Endothelial cell of umbilical vein (primary cell): Measurements from ENCODE around the gene DOCK1. TPM values are rescaled to one million over a fixed set of nuclear protein-coding genes. Genes with fewer than 3 reads are reported as not detected.

Experiments used
- BruUV-seq: library from RNA; stranded (reverse); fragments of 400-500 nt; replicated peaks from 2 replicates; lab custom pipeline; 2021; lab: Mats Ljungman, UMichigan
- CTCF ChIA-PET: fragments of 300-600, 350-600 bp; sonication (Branson Sonifier 250); formaldehyde crosslinking; loops from one replicate; lab custom pipeline; 2021; ENCODE audit warnings: antibody characterized with exemption, inconsistent platforms; lab: Charles Lee
- POLR2A ChIA-PET: fragments of 300-600, 350-600 bp; sonication (Branson Sonifier 250); formaldehyde crosslinking; loops from one replicate; lab custom pipeline; 2021; ENCODE audit warnings: antibody characterized with exemption, inconsistent platforms; lab: Charles Lee
- DNase-seq: peaks from one replicate; pipeline ENCODE4 v3.0.0-alpha.2; 2011; ENCODE audit warnings: low read depth, low spot score
- FAIRE-seq: peaks from 2 replicates; lab custom pipeline; 2011; peaks lifted over from hg19 to GRCh38; lab: Jason Lieb, UNC
- H2AFZ ChIP-seq: 2 replicates; pipeline ENCODE4 v1.6.0; 2012; ENCODE audit warnings: low read depth, low read length, control low read depth, inconsistent platforms
- H3K27ac ChIP-seq: 2 replicates; pipeline ENCODE4 v1.5.1; 2011; ENCODE audit warnings: low read depth, mild to moderate bottlenecking, control low read depth, low read length, moderate library complexity; ENCODE audit not compliant: insufficient read depth
- H3K27me3 ChIP-seq, 2 experiments: 2 replicates each; pipeline versions ENCODE4 v1.6.0 to v1.6.1; 2011; ENCODE audit warnings: low read length in 2 of 2, mixed read lengths in 1 of 2; ENCODE audit not compliant: control insufficient read depth in 2 of 2, insufficient read depth in 2 of 2
- H3K36me3 ChIP-seq, 2 experiments: 2 replicates in 1 of 2; 3 replicates in 1 of 2; pipeline ENCODE4 v1.5.1; 2011; ENCODE audit warnings: low read length in 2 of 2, mild to moderate bottlenecking in 1 of 2, moderate library complexity in 1 of 2; ENCODE audit not compliant: control insufficient read depth in 2 of 2, insufficient read depth in 2 of 2; ENCODE audit errors: extremely low read depth in 1 of 2
- H3K4me1 ChIP-seq: 3 replicates; pipeline ENCODE4 v1.5.1; 2011; ENCODE audit warnings: mild to moderate bottlenecking, low read length; ENCODE audit not compliant: control insufficient read depth, insufficient read depth; ENCODE audit errors: extremely low read depth
- H3K4me2 ChIP-seq: 2 replicates; pipeline ENCODE4 v1.6.1; 2011; ENCODE audit warnings: low read length, control low read depth, mixed read lengths; ENCODE audit not compliant: insufficient read depth
- H3K4me3 ChIP-seq, 3 experiments: fragments of 200-600 bp in 1 of 3; sonication (generic), shearing (Covaris generic) in 1 of 3; replicated peaks in 1 of 3; 2 replicates each; pipeline ENCODE4 v1.5.1; 2011 to 2016; ENCODE audit warnings: control low read depth in 3 of 3, low read length in 3 of 3, mild to moderate bottlenecking in 2 of 3, inconsistent platforms in 1 of 3, low read depth in 1 of 3, moderate library complexity in 1 of 3; ENCODE audit not compliant: insufficient read depth in 1 of 3
- H3K79me2 ChIP-seq: 2 replicates; pipeline ENCODE4 v1.6.0; 2012; ENCODE audit warnings: low read length, inconsistent platforms; ENCODE audit not compliant: control insufficient read depth, insufficient read depth
- H3K9ac ChIP-seq: replicated peaks from 2 replicates; pipeline ENCODE3; 2011; ENCODE audit warnings: low read length, control low read depth; ENCODE audit not compliant: insufficient read depth; ENCODE audit errors: extremely low read depth
- H3K9me1 ChIP-seq: replicated peaks from 3 replicates; pipeline ENCODE4 v1.6.0; 2011; ENCODE audit warnings: mild to moderate bottlenecking, low read length; ENCODE audit not compliant: control insufficient read depth, insufficient read depth; ENCODE audit errors: extremely low read depth
- H3K9me3 ChIP-seq: replicated peaks from 2 replicates; pipeline ENCODE4 v1.5.1; 2012; ENCODE audit warnings: low read length, inconsistent platforms; ENCODE audit not compliant: control insufficient read depth, insufficient read depth
- H4K20me1 ChIP-seq: replicated peaks from 2 replicates; pipeline ENCODE3; 2011; ENCODE audit warnings: mild to moderate bottlenecking, low read length; ENCODE audit not compliant: control insufficient read depth, insufficient read depth; ENCODE audit errors: extremely low read depth
- EZH2 ChIP-seq: IDR thresholded peaks from 2 replicates; pipeline ENCODE4 v1.6.1; 2012; ENCODE audit warnings: borderline replicate concordance, low read depth, mild to moderate bottlenecking, moderate library complexity, low read length, inconsistent platforms; ENCODE audit not compliant: severe bottlenecking
- FOS ChIP-seq: IDR thresholded peaks from 2 replicates; pipeline ENCODE4 v1.6.1; 2011; ENCODE audit warnings: mild to moderate bottlenecking, low read length, moderate library complexity, borderline replicate concordance; ENCODE audit not compliant: insufficient read depth
- GATA2 ChIP-seq: IDR thresholded peaks from 2 replicates; pipeline ENCODE4 v1.7.0; 2011; ENCODE audit warnings: low read depth, mild to moderate bottlenecking, moderate library complexity, mixed read lengths, low read length; ENCODE audit not compliant: insufficient read length, insufficient read depth
- JUN ChIP-seq: IDR thresholded peaks from 2 replicates; pipeline ENCODE4 v1.6.1; 2011; ENCODE audit warnings: borderline replicate concordance, low read depth; ENCODE audit not compliant: insufficient read length, insufficient read depth
- MYC ChIP-seq: IDR thresholded peaks from one replicate; pipeline ENCODE4 v1.6.1; 2011; ENCODE audit warnings: mild to moderate bottlenecking, low read depth, low read length
- POLR2A ChIP-seq: IDR thresholded peaks from 2 replicates; pipeline ENCODE4 v1.6.1; 2012; ENCODE audit warnings: low read depth, mild to moderate bottlenecking, control low read depth, low read length
- POLR2AphosphoS5 ChIP-seq: IDR thresholded peaks from 2 replicates; pipeline ENCODE4 v1.6.1; 2012; ENCODE audit warnings: low read depth, mild to moderate bottlenecking, control low read depth, low read length, moderate library complexity; ENCODE audit not compliant: insufficient read depth
- dilution Hi-C: fragments of 300-500 bp; cut with MboI; formaldehyde crosslinking; loops from one replicate; pipeline ENCODE4 v1.15.0; 2019; ENCODE audit warnings: low sequenced_read_pairs; ENCODE audit not compliant: extremely low pct_ligation_motif_present
- intact Hi-C: fragments of 100-400 bp; cut with micrococcal nuclease; formaldehyde crosslinking; loops from one replicate; pipeline ENCODE4 v1.10.0; 2022
- polyA plus RNA-seq, 4 experiments: library from polyadenylated mRNA; depleted of rRNA in 3 of 4; stranded (reverse) in 3 of 4; unstranded in 1 of 4; fragments of >200 nt; gene quantifications; 2 replicates each; pipeline versions ENCODE4 v1.2.1 to v1.2.3, GENCODE V29; 2011 to 2012; ENCODE audit warnings: missing spikeins in 1 of 4
- total RNA-seq: library from RNA; stranded (reverse); gene quantifications from 2 replicates; pipeline ENCODE4 v1.2.3, GENCODE V29; 2021
- TF ChIP-seq, protein P1 (sequence below): IDR thresholded peaks from 2 replicates; pipeline ENCODE4 v1.6.1; 2011; ENCODE audit not compliant: insufficient read depth, insufficient read length
- TF ChIP-seq, protein P2 (sequence below), 2 donors: IDR thresholded peaks; 1 replicate in 1 of 2; 2 replicates in 1 of 2; pipeline ENCODE4 v1.5.1; 2011; ENCODE audit warnings: low read length in 2 of 2, mild to moderate bottlenecking in 2 of 2, moderate library complexity in 2 of 2, control low read depth in 1 of 2, inconsistent platforms in 1 of 2, low read depth in 1 of 2; ENCODE audit not compliant: insufficient read depth in 1 of 2; ENCODE audit errors: extremely low read depth in 1 of 2

DOCK1 gene
- total and polyA plus RNA-seq, 2 donors (not counting 3 experiments of a cell fraction or from before 2014, with no cell fraction given), result 22.5 to 83.1 TPM

DNA sequence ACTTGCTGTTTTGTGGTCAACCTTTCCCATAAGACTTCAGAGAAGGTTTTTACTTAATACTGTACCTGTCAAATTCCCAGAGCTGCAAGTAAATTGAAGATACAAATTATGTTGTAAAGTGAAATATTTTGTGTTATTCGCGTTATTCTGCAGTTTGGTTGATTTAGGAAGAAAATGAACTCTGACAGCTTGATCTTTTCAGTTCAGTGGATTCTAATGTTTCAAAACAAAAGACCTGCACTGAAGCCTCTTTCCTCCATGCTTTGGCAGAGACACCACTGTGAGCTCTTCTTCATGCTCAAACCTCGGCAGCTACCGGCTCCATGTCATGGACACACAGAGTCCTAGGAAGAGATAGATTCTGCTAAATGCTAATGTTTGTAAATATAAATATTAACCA lies 366.8 kb downstream of the DOCK1 start:
- CTCF ChIA-PET, result no interaction called here
- no peaks in the 10 kb centered on the region for H3K27me3 ChIP-seq
- H3K9me1 ChIP-seq, result no peaks in the 10 kb centered on the region
- no peak overlapping the region for H3K27ac ChIP-seq
- POLR2A ChIA-PET, result no interaction called here
- FAIRE-seq, result no peak
- no peak overlapping the region for H2AFZ ChIP-seq
- H4K20me1 ChIP-seq, result no peaks in the 10 kb centered on the region
- dilution Hi-C loops (no loop called here), intact Hi-C loops (no loop called here)
- no peak for DNase-seq
- TF ChIP-seq, protein P1, sequence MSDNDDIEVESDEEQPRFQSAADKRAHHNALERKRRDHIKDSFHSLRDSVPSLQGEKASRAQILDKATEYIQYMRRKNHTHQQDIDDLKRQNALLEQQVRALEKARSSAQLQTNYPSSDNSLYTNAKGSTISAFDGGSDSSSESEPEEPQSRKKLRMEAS, result no peak
- no peak for TF ChIP-seq POLR2AphosphoS5
- TF ChIP-seq POLR2A, result no peak
- TF ChIP-seq FOS, result no peak
- peaks cover 0 to 5% of the 10 kb centered on the region in 2 experiments for H3K36me3 ChIP-seq
- H3K4me1 ChIP-seq, result peaks cover 2% of the 10 kb centered on the region
- H3K79me2 ChIP-seq, result no peaks in the 10 kb centered on the region
- H3K4me2 ChIP-seq, result no peak overlapping the region
- no peak overlapping the region for H3K9ac ChIP-seq
- no peaks in the 10 kb centered on the region for H3K9me3 ChIP-seq
- no TSS peak for BruUV-seq
- no peak overlapping the region for H3K4me3 ChIP-seq

GRCh38 chr10:127275272-127275671 lies 370.0 kb downstream of the DOCK1 start:
- CTCF ChIA-PET, result no interaction called here
- Histone ChIP-seq H3K9me1 (no peaks in the 10 kb centered on the region), H3K36me3 (peaks cover 0 to 2% of the 10 kb centered on the region in 2 experiments), H3K27ac (no peak overlapping the region), H2AFZ (no peak overlapping the region), H4K20me1 (no peaks in the 10 kb centered on the region), H3K9ac (no peak overlapping the region), H3K4me1 (no peaks in the 10 kb centered on the region), H3K79me2 (no peaks in the 10 kb centered on the region), H3K4me3 (no peak overlapping the region), H3K27me3 (no peaks in the 10 kb centered on the region), H3K9me3 (no peaks in the 10 kb centered on the region), H3K4me2 (no peak overlapping the region)
- DNase-seq (no peak), FAIRE-seq (no peak)
- BruUV-seq, result no TSS peak
- dilution Hi-C loops, result no loop called here
- intact Hi-C loops, result no loop called here
- POLR2A ChIA-PET, result no interaction called here
- TF ChIP-seq GATA2, result no peak
- TF ChIP-seq JUN, result no peak
- TF ChIP-seq POLR2A, result no peak
- TF ChIP-seq FOS, result no peak
- TF ChIP-seq, protein P2, sequence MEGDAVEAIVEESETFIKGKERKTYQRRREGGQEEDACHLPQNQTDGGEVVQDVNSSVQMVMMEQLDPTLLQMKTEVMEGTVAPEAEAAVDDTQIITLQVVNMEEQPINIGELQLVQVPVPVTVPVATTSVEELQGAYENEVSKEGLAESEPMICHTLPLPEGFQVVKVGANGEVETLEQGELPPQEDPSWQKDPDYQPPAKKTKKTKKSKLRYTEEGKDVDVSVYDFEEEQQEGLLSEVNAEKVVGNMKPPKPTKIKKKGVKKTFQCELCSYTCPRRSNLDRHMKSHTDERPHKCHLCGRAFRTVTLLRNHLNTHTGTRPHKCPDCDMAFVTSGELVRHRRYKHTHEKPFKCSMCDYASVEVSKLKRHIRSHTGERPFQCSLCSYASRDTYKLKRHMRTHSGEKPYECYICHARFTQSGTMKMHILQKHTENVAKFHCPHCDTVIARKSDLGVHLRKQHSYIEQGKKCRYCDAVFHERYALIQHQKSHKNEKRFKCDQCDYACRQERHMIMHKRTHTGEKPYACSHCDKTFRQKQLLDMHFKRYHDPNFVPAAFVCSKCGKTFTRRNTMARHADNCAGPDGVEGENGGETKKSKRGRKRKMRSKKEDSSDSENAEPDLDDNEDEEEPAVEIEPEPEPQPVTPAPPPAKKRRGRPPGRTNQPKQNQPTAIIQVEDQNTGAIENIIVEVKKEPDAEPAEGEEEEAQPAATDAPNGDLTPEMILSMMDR (IDR thresholded peaks at IDR 0.05; ENCODE audit: extremely low read depth in 1 of 2, insufficient read depth in 1 of 2, low read depth in 1 of 2, low read length in 2 of 2), result no peak
- TF ChIP-seq, protein P1, result no peak
- no peak for TF ChIP-seq POLR2AphosphoS5
- TF ChIP-seq MYC, result no peak
- no peak for TF ChIP-seq EZH2
